GM21619 (cell line): ENCODE data around the gene UTP3.
"Not testable (repeated sequence)": the region's sequence is repeated elsewhere in the genome, so short reads cannot be mapped to it uniquely, and the experiment has no call there.

Experiments used
- ATAC-seq: cut with Tn5 transposase; IDR thresholded peaks from one replicate; pipeline ENCODE4 v1.9.1; 2021; ENCODE audit not compliant: unreplicated experiment

UTP3 gene

GRCh38 chr4:70687821-70688794 is at the start of gene UTP3:
Gene UTP3 (plus strand): TSS chr4:70688532. CDS start chr4:70688678, 146 bp downstream.
- ATAC-seq, result peak; percentile 90

- no peak for ATAC-seq
These were observed 48.1 kb upstream of the UTP3 start for GRCh38 chr4:70640192-70640591.

- ATAC-seq, result not testable (repeated sequence)
These were observed 37.6 kb upstream of the UTP3 start for GRCh38 chr4:70650741-70651140.

- ATAC-seq, result no peak
These were observed 36.3 kb upstream of the UTP3 start for GRCh38 chr4:70651864-70652506.

GRCh38 chr4:70654605-70655011 is 33.7 kb upstream of the UTP3 start:
- no peak for ATAC-seq

- ATAC-seq, result no peak
These were observed 31.0 kb upstream of the UTP3 start for GRCh38 chr4:70657326-70657725.

- ATAC-seq, result no peak
These were observed 29.9 kb upstream of the UTP3 start for GRCh38 chr4:70658418-70658817.

GRCh38 chr4:70660106-70660505 is 28.2 kb upstream of the UTP3 start:
- ATAC-seq, result no peak

- peak; percentile 88 for ATAC-seq
These were observed 26.9 kb upstream of the UTP3 start for GRCh38 chr4:70661309-70661922.

- no peak for ATAC-seq
These were observed 22.0 kb upstream of the UTP3 start, which contains the start of gene JCHAIN for GRCh38 chr4:70666369-70666768. Gene JCHAIN (minus strand): TSS chr4:70666508. CDS start chr4:70666490, 18 bp downstream.

- peak; percentile 49 for ATAC-seq
These were observed 20.4 kb upstream of the UTP3 start for GRCh38 chr4:70667740-70668535.

- no peak for ATAC-seq
These were observed 17.9 kb upstream of the UTP3 start for GRCh38 chr4:70670332-70671014.

- no peak for ATAC-seq
These were observed 17.2 kb upstream of the UTP3 start for GRCh38 chr4:70671091-70671490.

GRCh38 chr4:70674191-70674590 is 14.1 kb upstream of the UTP3 start:
- no peak for ATAC-seq

GRCh38 chr4:70674731-70675130 is 13.6 kb upstream of the UTP3 start:
- ATAC-seq, result no peak

GRCh38 chr4:70676554-70677090 is 11.7 kb upstream of the UTP3 start:
- no peak for ATAC-seq

- peak; percentile 73 for ATAC-seq
These were observed 9.8 kb upstream of the UTP3 start for GRCh38 chr4:70678383-70678999.

- no peak for ATAC-seq
These were observed 7.4 kb upstream of the UTP3 start for GRCh38 chr4:70680934-70681333.

GRCh38 chr4:70681704-70682103 is 6.6 kb upstream of the UTP3 start:
- peak; percentile 45 for ATAC-seq
